GM23248 (cell line): Measurements from ENCODE around the gene PLCL2.

Experiments
- EZH2 ChIP-seq: fragments of 200-600 bp; sonication (generic); IDR thresholded peaks from 2 replicates; pipeline ENCODE4 v1.6.1; 2018; ENCODE audit warnings: antibody characterized with exemption, mild to moderate bottlenecking; ENCODE audit not compliant: insufficient read depth, poor library complexity, severe bottlenecking
- EZH2phosphoT487 ChIP-seq: fragments of 200-600 bp; sonication (generic); IDR thresholded peaks from 2 replicates; pipeline ENCODE4 v1.6.1; 2018; ENCODE audit warnings: antibody characterized with exemption, moderate library complexity, mild to moderate bottlenecking, low read depth; ENCODE audit not compliant: insufficient read depth

DNA sequence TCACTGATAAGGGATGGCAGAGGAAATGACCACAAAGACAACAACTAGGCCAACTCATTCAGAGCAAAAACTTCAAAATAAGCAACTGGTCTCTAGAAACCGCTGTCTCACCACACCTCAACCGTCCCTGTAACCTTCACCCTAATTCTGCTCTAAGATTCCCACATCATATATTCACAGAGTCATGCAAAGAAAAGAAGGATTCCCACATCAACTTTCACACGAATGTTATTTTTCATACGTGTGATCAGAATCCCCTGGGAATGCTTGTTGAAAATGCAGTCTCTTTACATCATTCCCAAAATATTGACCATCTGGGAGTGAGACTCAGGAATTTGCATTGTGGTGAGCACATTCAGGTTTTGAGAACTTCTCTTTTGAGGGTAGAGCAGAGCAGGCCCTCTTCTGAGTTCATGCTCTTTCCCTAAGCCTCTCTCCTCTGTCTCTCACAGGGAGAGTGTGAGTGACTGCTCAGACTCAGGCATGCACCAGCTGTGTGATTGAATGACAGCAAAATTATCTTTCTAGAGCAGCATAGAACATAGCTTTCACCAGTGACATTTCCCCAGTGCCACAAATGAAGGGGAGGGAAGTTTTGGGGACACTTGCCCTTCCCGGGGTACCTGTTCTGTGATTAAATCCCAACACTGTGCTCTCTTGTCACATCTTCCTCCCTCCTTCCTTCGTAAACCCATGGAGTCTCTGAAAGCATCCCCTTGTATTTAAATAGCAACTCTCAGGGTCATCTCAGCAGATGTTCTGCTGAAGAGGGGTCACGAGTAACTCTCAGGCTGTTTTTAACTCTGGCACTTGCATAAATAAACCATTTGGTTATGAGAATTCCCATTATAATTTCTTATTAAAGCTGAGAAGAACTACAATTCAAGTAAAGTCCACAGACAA lies 170.9 kb downstream of the PLCL2 start:
- TF ChIP-seq EZH2 (no peak), EZH2phosphoT487 (no peak)
